Muscle of leg (tissue), 11 donors: Measurements from ENCODE around the gene PECR. TPM values are rescaled to one million over a fixed set of nuclear protein-coding genes. Genes with fewer than 3 reads are reported as not detected.

ENCODE experiments used
- DNase-seq: peaks from one replicate; pipeline ENCODE4 v3.0.0; 2013
- H3K27ac ChIP-seq: one replicate; pipeline ENCODE4 v1.5.1; 2013; ENCODE audit warnings: mild to moderate bottlenecking, low read length, control low read depth
- H3K27me3 ChIP-seq: one replicate; pipeline ENCODE4 v1.6.1; 2013; ENCODE audit warnings: low read length; ENCODE audit not compliant: control insufficient read depth, insufficient read depth
- H3K36me3 ChIP-seq: one replicate; pipeline ENCODE4 v1.6.1; 2013; ENCODE audit warnings: low read length; ENCODE audit not compliant: control insufficient read depth, insufficient read depth
- H3K4me1 ChIP-seq: one replicate; pipeline ENCODE4 v1.6.1; 2013; ENCODE audit warnings: low read length; ENCODE audit not compliant: control insufficient read depth, insufficient read depth
- H3K4me3 ChIP-seq: one replicate; pipeline ENCODE4 v1.5.1; 2013; ENCODE audit warnings: low read length, control low read depth
- H3K9me3 ChIP-seq: replicated peaks from 2 replicates; pipeline ENCODE4 v1.6.1; 2013; ENCODE audit warnings: low read depth, low read length; ENCODE audit not compliant: control insufficient read depth
- WGBS: methylation state at CpG from one replicate; pipeline ENCODE4 v1.1.5; 2013; ENCODE audit warnings: missing lambda C conversion rate; ENCODE audit not compliant: insufficient coverage; 5-methylcytosine and 5-hydroxymethylcytosine counted together
- polyA plus RNA-seq, 8 donors: library from polyadenylated mRNA; unstranded; fragments of 120-200 nt; gene quantifications; one replicate each; pipeline versions ENCODE4 v1.2.1 to v1.2.3, GENCODE V29; 2013; ENCODE audit warnings: inconsistent platforms in 1 of 8, low replicate concordance in 1 of 8; ENCODE audit not compliant: insufficient read length in 8 of 8, insufficient read depth in 1 of 8
- total RNA-seq: library from RNA; stranded (reverse); fragments of 120-200 nt; gene quantifications from one replicate; pipeline ENCODE4 v1.2.4, GENCODE V29; 2013

PECR gene
- total and polyA plus RNA-seq, 9 donors, result 6.5 to 9.5 (median 7.7) TPM

GRCh38 chr2:216056739-216057138, 24.9 kb downstream of the PECR start:
- Histone ChIP-seq H3K9me3 (no peaks in the 10 kb centered on the region), H3K27ac (no peak overlapping the region), H3K4me3 (no peak overlapping the region), H3K4me1 (no peaks in the 10 kb centered on the region), H3K36me3 (no peaks in the 10 kb centered on the region), H3K27me3 (no peaks in the 10 kb centered on the region)
- WGBS, result no CpG with 5 or more reads among the region's 3 CpGs
- no peak for DNase-seq

GRCh38 chr2:216055680-216056079, 25.9 kb downstream of the PECR start:
- Histone ChIP-seq H3K4me3 (no peak overlapping the region), H3K9me3 (no peaks in the 10 kb centered on the region), H3K27me3 (no peaks in the 10 kb centered on the region), H3K27ac (no peak overlapping the region), H3K36me3 (no peaks in the 10 kb centered on the region), H3K4me1 (no peaks in the 10 kb centered on the region)
- 66% methylated on average over 4 of the region's 4 CpGs for WGBS
- no peak for DNase-seq

DNA sequence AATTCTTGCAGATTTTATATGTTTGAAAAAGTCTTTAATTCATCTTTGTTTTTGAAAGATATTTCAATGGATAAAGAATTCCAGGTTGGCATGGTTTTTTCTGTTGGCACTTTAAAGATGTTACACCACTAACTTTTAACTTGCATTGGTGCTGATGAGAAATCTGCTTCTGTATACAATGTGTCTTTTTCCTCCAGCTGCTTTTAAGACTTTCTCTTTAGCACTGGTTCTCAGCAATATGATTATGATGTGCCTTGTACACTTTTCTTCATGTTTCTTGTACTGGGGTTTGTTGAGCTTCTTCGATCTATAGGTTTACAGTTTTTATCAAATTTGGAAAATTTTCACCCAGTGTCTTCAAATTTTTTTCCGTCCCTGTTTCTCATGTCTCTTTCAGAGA, 29.2 kb downstream of the PECR start:
- H3K36me3 ChIP-seq, result no peaks in the 10 kb centered on the region

DNA sequence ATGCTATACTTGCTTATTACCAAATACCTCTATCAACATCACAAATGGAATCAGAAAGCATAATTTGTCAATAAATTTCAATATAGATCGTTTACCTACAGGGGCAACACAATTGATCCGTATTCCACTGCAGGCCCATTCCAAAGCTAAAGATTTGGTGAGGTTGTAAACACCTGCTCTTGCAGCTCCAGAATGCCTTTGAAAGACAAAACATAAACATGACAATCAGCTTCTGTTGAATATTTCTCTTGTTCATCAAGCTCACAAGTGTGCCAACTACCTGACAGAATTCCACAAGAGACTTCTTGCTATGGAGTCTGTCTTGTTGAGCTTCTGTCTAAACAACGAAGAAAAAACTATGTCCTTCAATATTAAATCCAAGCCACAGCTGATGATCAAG, 30.3 kb downstream of the PECR start:
- no peak overlapping the region for H3K27ac ChIP-seq
- H3K27me3 ChIP-seq, result no peaks in the 10 kb centered on the region
- no peaks in the 10 kb centered on the region for H3K36me3 ChIP-seq
- no peaks in the 10 kb centered on the region for H3K9me3 ChIP-seq
- H3K4me1 ChIP-seq, result no peaks in the 10 kb centered on the region
- WGBS, result 100% methylated on average over 2 of the region's 3 CpGs
- H3K4me3 ChIP-seq, result no peak overlapping the region
- DNase-seq, result no peak

More for the DNA sequence above, 29.2 kb downstream of the PECR start:
- no peak overlapping the region for H3K27ac ChIP-seq
- no peaks in the 10 kb centered on the region for H3K27me3 ChIP-seq
- no CpG with 5 or more reads among the region's 2 CpGs for WGBS
- no peak for DNase-seq
- no peaks in the 10 kb centered on the region for H3K9me3 ChIP-seq
- no peak overlapping the region for H3K4me3 ChIP-seq
- no peaks in the 10 kb centered on the region for H3K4me1 ChIP-seq

DNA sequence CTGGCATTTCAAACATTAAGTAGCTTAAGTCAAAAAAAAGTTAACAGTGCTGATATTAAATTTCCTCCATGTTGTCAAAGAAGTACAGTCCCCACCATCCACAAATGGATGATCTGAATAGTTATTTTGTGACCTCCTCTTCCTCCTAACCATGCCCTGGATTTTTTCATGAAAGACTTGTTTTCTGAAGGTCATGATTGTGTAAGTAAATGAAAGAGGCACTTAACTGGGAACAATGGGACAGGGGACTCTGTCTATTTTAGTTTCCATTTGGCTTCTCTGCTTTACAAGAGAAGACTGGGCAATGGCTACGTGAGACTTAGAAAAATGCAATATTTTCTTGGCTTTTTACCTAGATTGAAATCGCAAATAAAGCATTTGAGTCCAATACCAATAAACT, 32.2 kb downstream of the PECR start:
- DNase-seq, result no peak
- Histone ChIP-seq H3K27me3 (no peaks in the 10 kb centered on the region), H3K27ac (no peak overlapping the region), H3K9me3 (no peaks in the 10 kb centered on the region), H3K4me1 (no peaks in the 10 kb centered on the region), H3K36me3 (peaks cover 3% of the 10 kb centered on the region), H3K4me3 (no peak overlapping the region)
- no CpG with 5 or more reads among the region's 2 CpGs for WGBS

DNA sequence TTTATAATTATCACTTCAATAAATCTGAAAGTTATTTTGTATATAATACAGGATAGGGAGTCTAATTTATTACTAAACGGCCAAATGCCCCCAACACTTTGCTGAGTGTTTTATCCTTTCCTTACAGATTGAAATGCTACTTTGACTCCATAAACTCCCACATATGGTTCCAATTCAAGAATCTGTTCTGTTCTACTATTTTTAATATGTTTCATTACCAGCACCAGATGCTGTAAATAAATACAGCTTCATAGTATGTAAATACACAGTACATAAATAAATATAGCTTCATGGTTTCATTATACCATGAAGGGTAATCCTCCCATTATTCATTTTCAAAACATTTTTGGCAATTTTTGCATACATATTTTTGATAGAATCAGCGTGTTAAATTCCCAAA, 34.2 kb downstream of the PECR start:
- DNase-seq, result peak; percentile 10
- H3K27ac ChIP-seq, result no peak overlapping the region
- WGBS, result no CpG with 5 or more reads among the region's 2 CpGs
- no peaks in the 10 kb centered on the region for H3K27me3 ChIP-seq
- no peaks in the 10 kb centered on the region for H3K9me3 ChIP-seq
- H3K4me1 ChIP-seq, result no peaks in the 10 kb centered on the region
- H3K36me3 ChIP-seq, result peaks cover 3% of the 10 kb centered on the region
- H3K4me3 ChIP-seq, result no peak overlapping the region

DNA sequence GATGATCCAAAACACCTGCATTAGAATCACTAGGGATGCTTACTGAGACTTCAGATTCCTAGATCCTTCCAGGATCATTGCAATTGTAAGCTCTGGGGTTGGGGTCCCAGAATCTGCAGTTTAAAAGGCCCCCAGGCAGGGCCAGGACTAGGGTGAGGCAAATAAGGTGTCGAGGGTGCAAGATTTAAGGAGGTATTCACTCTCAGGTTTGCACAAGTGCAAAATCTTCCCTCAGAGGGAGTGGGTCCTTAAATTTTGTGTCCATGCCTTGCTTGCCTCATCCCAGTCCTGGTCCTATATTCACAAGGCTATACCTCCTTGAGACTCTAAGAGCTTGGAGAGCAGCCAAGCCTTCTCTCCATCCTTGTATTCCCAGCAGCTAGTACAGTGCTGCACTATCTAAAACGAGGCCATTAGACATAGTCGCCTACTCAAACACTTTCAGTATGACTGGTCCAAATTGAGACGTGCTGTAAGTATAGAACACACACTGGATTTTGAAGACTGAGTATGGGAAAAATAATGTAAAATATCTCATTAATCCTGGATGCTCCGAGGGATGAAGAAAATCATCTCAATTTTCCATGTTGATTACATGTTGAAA, 36.6 kb downstream of the PECR start:
- 33% methylated on average over 1 of the region's 5 CpGs for WGBS
- DNase-seq, result peak; percentile 16
- H3K27ac ChIP-seq, result no peak overlapping the region
- no peaks in the 10 kb centered on the region for H3K27me3 ChIP-seq
- H3K4me1 ChIP-seq, result no peaks in the 10 kb centered on the region
- H3K4me3 ChIP-seq, result no peak overlapping the region
- H3K36me3 ChIP-seq, result peaks cover 3% of the 10 kb centered on the region
- H3K9me3 ChIP-seq, result no peaks in the 10 kb centered on the region

- H3K27ac ChIP-seq, result no peak overlapping the region
- no peaks in the 10 kb centered on the region for H3K4me1 ChIP-seq
- H3K27me3 ChIP-seq, result no peaks in the 10 kb centered on the region
- peaks cover 5% of the 10 kb centered on the region for H3K36me3 ChIP-seq
- DNase-seq, result no peak
- no peaks in the 10 kb centered on the region for H3K9me3 ChIP-seq
- H3K4me3 ChIP-seq, result no peak overlapping the region
- WGBS, result no CpG with 5 or more reads among the region's 5 CpGs
These were observed 37.7 kb downstream of the PECR start for GRCh38 chr2:216043949-216044348.

DNA sequence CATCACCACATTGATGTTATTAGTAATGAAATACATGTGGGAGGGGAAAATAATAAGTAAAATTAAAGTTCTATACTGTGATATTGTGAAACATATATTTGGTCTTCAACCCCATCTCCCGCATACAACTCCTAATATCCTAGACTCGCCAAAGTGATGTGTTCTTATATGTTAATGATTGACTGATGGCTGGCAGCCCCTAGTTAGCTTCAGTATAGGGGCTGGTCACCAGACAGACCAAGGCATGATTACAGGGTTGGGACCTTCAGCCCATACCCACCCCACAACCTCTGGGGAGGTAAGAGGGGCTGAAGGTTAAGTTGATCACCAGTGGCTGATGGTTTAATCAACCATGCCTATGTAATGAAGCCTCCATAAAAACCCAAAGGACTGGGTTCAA, 40.2 kb downstream of the PECR start:
- no CpG with 5 or more reads among the region's 2 CpGs for WGBS
- DNase-seq, result no peak
- Histone ChIP-seq H3K27ac (no peak overlapping the region), H3K4me1 (no peaks in the 10 kb centered on the region), H3K36me3 (peaks cover 5% of the 10 kb centered on the region), H3K4me3 (no peak overlapping the region), H3K27me3 (no peaks in the 10 kb centered on the region), H3K9me3 (no peaks in the 10 kb centered on the region)

DNA sequence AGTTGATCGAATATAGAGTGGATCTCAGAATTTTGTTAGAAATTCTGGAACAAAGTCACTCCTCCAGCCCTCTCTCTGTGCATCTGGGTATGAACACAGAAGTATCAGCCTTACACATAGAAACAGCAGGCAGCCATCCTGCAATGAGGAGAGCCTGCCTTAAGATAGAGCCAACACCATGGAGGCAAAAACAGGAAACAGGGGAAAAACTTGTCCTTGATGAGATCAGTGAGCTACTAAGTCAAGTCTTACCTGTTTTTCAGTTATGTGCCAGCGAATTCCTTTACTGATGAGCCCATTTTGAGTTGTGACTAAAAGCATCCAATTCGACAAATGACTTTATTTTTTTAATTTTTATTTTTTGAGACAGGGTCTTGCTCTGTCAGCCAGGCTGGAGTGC, 41.7 kb downstream of the PECR start:
- no peaks in the 10 kb centered on the region for H3K9me3 ChIP-seq
- no peak overlapping the region for H3K4me3 ChIP-seq
- H3K4me1 ChIP-seq, result no peaks in the 10 kb centered on the region
- peaks cover 5% of the 10 kb centered on the region for H3K36me3 ChIP-seq
- DNase-seq, result no peak
- H3K27ac ChIP-seq, result no peak overlapping the region
- H3K27me3 ChIP-seq, result no peaks in the 10 kb centered on the region
- no CpG with 5 or more reads among the region's 3 CpGs for WGBS

GRCh38 chr2:216034065-216034464, 47.5 kb downstream of the PECR start:
- DNase-seq, result peak; percentile 62
- H3K4me1 ChIP-seq, result no peaks in the 10 kb centered on the region
- WGBS, result 14% methylated on average over 1 of the region's 1 CpG
- H3K27me3 ChIP-seq, result no peaks in the 10 kb centered on the region
- H3K36me3 ChIP-seq, result no peaks in the 10 kb centered on the region
- no peak overlapping the region for H3K4me3 ChIP-seq
- H3K27ac ChIP-seq, result no peak overlapping the region
- no peaks in the 10 kb centered on the region for H3K9me3 ChIP-seq
